ENCODE data around the gene RASSF9.

Gene RASSF9

DNA sequence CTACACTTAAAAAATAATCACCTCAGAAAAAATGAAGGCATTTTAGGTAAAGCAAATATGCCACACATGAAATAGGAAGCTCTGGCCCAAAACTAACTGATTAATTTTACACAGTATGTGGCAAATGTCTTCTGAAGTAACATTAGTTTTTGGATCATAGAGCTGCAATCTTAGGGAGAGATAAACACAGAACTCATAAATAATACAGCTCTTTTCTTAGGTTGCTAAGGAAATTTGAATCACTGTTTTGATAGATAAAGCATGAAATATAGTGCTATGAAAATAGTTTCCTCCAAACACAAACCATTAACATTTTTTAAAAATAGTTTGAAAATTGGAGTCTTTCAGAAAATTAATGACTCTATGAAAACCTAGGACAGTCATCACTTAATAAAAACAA is 15.0 kb downstream of the RASSF9 start:
- peak; percentile 24 for DNase-seq

DNA sequence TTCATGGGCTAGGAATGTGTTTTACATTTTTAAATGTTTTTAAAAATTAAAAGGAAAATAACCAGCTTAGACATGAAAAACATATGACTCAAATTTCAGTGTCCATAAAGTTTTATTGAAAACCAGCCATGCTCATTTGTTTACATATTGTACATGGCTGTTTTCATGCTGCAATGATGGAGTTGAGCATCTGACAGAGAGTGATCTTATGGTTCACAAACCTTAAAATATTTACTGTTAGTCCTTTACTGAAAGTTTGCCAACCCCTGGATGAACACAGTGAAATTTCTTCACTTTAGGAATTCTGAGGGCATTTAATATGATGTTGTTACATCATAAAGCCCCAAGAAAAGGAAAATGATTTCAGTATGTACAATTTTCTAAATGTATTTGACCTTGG is 16.1 kb downstream of the RASSF9 start:
- DNase-seq, result peak; percentile 34

GRCh38 chr12:85814741-85815140 is 21.5 kb downstream of the RASSF9 start:
- DNase-seq, result peak; percentile 50

- no peak for DNase-seq
Measured at GRCh38 chr12:85814071-85814470, 22.1 kb downstream of the RASSF9 start.

GRCh38 chr12:85809500-85809899 is 26.7 kb downstream of the RASSF9 start:
- no peak for DNase-seq

GRCh38 chr12:85807730-85808129 is 28.5 kb downstream of the RASSF9 start:
- peak; percentile 33 for DNase-seq

- DNase-seq, result peak; percentile 46
Measured at GRCh38 chr12:85805654-85806053, 30.6 kb downstream of the RASSF9 start.

DNA sequence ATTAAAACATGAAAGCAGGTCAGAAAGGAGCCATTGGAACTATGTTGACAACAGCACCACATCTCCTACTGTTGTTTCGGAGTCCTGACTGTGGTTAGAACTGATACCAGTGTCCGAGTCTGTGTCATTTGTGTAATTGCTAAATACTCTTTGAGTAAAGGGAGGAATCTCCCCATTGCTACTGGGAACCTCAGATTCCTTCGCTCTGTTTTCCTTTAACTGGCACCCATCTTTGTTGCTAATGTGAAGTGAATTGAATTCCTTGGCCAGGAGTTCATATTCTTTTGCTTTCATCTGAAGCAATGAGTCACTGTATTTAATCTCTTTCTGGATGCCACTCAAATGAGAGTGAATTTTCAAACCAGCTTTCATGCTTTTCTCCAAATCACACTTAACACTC is 31.5 kb downstream of the RASSF9 start:
- peak; percentile 63 for DNase-seq

- DNase-seq, result no peak
Measured at GRCh38 chr12:85803923-85804322, 32.3 kb downstream of the RASSF9 start.

DNA sequence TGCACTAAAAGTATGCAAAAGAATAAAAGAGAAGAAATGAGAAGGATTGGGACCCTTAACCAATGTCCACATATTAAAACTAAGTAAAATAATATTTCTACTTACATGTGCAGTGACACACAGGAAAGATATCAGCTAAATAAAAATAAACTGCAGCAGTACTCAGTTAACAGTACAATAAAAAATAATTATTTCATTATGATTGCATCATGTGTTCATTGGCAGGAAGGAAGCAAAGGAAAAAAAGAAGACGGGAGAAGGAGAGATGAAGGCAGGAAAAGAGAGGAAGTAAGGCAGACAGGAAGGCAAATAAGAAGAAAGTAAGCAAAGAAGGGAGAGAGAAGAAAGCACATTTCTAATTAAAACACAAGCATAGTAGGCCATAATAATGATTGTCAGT is 33.0 kb downstream of the RASSF9 start:
- DNase-seq, result peak; percentile 43

DNA sequence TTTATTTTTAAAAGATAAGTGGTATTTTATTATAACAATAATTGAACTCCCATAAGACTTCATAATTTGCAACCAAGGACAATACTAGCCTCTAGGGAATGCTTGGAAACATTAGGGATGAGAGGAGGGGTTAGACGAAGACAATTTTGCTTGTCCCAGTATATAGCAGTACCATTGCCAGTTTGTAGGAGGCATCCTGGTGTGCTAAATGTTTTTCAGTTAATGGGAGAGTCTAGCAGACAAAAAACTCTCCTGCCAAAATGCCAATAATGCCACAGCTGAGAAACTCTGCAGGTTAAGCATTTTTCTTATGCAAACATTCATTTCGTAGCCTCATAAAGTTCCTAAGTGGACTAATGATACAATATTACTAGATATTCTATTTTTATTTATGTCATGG is 38.1 kb downstream of the RASSF9 start:
- no peak for DNase-seq

GRCh38 chr12:85796001-85796400 is 40.2 kb downstream of the RASSF9 start:
- DNase-seq, result no peak

- peak; percentile 75 for DNase-seq
Measured at GRCh38 chr12:85794531-85794930, 41.7 kb downstream of the RASSF9 start.

GRCh38 chr12:85784096-85784720 is 52.0 kb downstream of the RASSF9 start:
- DNase-seq, result peak; percentile 49

DNA sequence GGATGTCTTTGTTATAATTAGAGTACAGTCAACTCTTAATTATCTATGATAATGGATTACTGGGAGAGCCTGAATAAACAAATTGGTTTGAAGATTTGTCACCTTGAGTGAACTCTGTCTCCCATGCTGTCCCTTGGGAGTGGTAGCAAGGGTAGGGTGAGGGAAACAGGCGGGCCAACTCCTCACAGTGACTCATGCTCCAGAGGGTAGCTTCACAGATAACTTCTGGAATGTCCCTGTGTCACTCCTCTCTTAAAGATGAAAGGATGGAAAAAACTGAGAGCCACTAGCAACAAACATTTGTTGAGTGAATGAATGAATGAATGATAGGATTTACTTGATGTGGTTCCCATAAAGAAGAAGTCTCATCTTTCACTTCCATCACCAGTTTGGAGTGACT is 53.5 kb downstream of the RASSF9 start:
- peak; percentile 22 for DNase-seq

DNA sequence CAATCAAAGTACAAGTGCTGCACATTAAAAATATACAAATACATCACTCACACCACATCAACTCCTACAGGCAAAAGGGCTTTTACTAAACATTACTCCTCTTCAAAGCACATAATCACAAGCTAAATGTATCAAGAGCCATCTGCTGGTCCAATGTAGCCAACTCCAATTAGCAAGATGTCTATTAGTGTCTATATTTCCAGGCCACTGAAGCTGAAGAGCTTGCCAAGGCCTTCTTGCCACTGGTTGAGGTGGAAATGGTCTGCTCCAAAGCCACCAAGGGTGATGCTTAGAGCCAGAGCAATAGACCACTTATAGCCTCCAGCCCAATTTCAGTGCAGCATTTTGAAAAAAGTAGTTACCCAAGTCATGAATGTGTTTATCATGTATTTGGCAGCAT is 54.4 kb downstream of the RASSF9 start:
- no peak for DNase-seq

DNA sequence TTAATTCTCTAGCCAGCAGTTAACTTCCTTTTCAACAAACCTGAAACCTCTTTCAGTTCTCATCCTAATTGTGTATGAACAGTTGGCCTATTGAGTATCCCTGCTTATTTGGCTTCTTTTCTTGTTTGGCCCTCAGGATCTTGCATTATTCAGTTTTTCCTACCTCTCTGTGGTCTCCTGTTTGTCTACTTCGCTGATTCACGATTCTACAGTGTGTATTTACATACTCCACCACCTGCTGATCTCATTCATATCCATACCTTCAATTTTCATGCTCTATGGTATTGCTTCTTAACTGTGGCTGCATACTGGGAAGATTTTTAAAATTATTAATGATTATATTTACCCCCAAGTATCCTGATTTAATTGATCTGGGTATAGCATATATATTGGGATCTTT is 56.4 kb downstream of the RASSF9 start:
- DNase-seq, result no peak

DNA sequence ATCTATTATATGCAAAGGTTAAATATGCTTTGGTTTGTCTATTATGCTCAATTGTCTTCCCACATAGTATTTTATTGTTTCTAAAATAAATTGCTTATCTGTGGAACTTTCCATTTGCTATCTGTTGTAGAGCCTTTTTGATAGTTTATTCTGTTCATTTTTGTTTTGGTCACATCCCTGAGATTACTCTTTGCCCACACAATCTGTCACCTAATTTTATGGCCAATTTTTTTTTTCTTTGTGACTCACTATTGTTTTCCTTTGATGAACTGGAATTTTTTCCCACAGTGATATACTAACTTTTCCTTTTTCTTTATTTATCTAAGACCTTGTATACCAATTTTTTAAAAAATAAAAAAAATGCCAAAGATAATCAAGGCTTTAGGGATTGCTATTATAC is 61.1 kb downstream of the RASSF9 start:
- DNase-seq, result no peak

GRCh38 chr12:85765453-85765869 is 70.7 kb downstream of the RASSF9 start:
- no peak for DNase-seq

GRCh38 chr12:85759623-85760022 is 76.6 kb downstream of the RASSF9 start:
- no peak for DNase-seq

GRCh38 chr12:85759091-85759490 is 77.1 kb downstream of the RASSF9 start:
- DNase-seq, result no peak

- peak; percentile 15 for DNase-seq
Measured at GRCh38 chr12:85755760-85756159, 80.4 kb downstream of the RASSF9 start.
